HG03139 (cell line): ENCODE measurements around the gene NLRP13.

Experiments
- ATAC-seq: cut with Tn5 transposase; IDR thresholded peaks from one replicate; pipeline ENCODE4 v1.9.1; 2021; ENCODE audit not compliant: unreplicated experiment

Gene NLRP13

DNA sequence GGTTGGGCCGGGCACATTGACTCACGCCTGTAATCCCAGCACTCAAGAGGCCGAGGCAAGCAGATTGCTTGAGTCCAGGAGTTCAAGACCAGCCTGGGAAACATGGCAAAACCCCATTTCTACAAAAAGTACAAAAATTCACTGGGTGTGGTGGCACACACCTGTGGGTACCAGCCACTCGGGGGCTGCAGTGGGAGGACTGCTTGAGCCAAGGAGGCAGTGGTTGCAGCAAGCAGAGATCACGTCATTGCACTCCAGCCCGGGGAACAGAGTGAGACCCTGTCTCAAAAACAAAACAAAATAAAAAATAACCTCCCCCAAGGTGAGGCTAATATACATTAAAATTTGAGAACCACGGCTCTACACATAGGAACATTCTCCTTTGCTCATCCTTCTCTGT, 24.9 kb downstream of the NLRP13 start:
- no peak for ATAC-seq

DNA sequence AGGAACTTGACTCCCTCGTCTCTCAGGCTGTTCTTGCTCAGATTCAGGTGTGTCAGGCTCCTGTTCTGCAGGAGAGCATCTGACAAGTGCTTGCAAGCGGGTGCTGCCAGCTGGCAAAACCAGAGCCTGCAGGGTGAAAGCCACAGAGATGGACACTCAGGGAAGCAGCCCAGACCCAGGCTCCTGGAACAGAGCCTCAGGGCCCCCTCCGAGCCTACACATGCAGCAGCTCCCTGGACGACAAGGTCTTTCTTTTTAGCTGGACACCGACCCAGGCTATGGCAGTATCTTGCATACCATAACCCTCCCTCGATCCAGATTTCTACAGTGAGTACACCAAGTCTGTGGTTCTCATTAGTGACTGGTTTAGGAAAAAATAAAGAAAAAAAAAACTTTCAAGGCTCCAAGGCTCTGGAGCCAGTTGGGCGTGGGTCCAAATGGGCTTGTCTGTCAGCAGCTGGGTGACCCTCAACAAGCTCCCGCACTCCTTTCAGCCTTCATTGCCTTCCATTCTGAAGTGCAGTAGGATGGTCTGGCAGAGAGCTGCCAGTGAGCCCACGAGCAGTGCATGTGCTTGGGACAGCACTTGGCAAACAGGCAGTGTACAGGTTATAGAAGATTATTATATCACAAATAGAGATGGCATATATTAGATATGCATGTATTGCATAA, 29.9 kb downstream of the NLRP13 start:
- no peak for ATAC-seq

DNA sequence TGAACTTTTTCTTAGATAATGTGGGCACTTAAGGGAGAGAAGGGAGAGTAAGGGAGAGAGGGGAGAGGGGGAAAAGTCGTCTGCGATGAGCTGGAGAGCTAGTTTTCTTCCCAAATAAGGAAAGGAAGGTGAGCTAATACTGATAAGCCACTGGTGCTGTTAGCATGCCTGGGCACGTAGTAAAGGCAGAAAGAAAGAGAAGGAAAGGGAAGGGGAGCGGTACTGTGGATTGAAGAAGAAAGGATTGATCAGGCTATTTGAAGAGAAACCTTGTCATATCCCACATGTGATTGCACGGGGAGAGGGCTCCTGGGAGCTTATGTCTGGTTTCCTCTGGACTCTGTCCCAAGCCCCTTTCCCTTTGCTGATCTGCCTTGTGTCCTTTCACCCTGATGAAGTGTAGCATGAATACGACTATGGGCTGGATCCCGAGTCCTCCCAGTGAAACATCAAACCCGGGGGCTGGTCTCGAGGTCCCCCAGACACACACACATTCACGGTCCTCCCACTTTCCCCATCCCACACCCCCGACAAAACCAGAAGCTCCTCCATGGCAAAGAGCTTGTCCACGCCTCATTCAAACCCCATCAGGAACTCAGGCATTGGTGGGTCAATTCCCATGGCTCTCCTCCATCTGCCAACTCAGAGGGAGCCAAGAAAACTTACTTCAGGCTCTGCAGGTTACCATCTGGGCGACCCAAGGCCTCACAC, 30.6 kb downstream of the NLRP13 start:
- ATAC-seq = no peak

DNA sequence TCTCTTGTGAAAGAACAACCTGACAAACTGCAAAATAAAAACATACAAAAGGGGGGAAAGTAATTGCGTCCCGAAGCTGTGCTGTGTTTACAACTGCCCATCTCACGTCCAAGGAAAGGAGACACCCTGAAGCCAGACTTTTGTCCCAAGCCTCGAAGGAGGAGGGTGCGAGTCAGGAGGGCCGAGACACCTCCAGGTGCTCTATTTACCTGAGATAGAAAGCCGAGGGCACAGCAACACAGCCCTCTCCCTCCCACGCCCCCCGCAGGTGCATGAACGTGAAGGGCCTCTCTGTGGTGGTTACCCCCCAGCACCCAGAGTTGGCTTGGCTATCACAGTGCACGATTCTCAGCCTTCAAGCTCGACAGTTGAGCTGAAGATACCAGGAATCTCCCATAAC, 33.2 kb downstream of the NLRP13 start:
- no peak for ATAC-seq

DNA sequence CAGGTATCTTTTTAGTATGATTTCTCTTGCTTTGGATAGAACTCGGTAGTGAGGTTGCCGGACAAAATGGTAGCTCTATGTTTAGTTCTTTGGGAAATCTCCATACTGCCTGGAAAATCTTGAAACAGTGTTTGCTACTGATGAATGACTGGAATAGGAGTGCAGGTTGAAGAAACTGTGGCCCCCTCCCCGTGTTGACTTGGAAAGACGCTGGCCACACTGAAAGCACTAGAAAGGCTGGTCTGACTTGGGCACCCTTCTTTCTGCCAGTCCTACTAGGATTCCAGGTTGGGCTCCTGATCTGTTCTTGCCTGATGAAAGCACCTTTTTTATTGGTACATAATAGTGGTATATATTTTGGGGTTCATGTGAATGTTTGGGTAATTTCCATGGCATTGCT, 49.5 kb downstream of the NLRP13 start:
- ATAC-seq = no peak

DNA sequence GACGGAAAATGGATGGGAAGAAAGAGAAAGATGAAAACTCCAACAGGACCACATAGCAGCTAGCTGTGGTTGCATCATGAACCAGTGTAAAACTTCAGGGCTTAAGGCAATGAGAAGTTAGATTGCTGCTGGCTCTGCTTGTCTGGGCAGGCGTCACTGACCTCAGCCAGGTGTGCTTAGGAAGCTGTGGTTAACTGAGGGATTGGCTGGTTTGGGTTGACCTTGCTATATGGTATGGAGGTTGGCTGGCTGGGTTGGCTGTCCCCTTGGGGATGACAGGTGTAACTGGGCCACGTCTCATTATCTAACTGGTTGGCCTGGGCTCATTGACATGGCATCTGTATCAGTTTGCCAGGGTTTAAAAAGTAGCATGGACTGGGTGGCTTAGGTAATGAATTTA, 54.9 kb downstream of the NLRP13 start:
- no peak for ATAC-seq

GRCh38 chr19:55870736-55871135, 61.4 kb downstream of the NLRP13 start:
- no peak for ATAC-seq

GRCh38 chr19:55867101-55867500, 65.0 kb downstream of the NLRP13 start:
- no peak for ATAC-seq

- no peak for ATAC-seq
Measured at GRCh38 chr19:55866521-55866920, 65.6 kb downstream of the NLRP13 start.

GRCh38 chr19:55858969-55859368, 73.2 kb downstream of the NLRP13 start:
- no peak for ATAC-seq

DNA sequence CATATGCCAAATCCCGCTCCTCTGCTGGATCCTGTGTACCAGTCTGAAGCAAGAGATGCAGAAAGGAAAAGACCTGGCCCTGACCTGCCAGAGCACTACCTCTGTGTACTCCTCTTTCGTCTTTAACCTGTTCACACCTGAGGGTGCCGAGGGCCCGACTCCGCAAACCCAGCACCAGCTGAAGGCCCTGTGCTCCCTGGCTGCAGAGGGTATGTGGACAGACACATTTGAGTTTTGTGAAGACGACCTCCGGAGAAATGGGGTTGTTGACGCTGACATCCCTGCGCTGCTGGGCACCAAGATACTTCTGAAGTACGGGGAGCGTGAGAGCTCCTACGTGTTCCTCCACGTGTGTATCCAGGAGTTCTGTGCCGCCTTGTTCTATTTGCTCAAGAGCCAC, 73.7 kb downstream of the NLRP13 start:
- no peak for ATAC-seq

GRCh38 chr19:55857974-55858373, 74.2 kb downstream of the NLRP13 start:
- ATAC-seq = no peak

DNA sequence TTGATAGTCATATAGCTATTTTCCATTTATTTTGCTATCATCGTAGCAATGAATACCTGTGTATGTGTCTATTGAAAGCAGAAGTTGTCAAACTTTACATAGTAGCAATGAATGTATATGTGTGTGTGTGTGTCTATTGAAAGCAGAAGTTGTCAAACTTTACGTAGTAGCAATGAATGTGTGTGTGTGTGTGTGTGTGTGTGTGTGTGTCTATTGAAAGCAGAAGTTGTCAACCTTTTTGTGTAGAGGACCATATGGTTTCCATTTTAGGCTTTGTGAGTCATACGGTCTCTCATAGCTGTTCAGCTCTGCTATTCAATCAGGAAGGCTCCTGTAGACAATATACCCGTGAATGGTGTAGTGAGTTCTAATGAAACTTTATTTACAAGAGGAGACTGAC, 75.0 kb downstream of the NLRP13 start:
- no peak for ATAC-seq

DNA sequence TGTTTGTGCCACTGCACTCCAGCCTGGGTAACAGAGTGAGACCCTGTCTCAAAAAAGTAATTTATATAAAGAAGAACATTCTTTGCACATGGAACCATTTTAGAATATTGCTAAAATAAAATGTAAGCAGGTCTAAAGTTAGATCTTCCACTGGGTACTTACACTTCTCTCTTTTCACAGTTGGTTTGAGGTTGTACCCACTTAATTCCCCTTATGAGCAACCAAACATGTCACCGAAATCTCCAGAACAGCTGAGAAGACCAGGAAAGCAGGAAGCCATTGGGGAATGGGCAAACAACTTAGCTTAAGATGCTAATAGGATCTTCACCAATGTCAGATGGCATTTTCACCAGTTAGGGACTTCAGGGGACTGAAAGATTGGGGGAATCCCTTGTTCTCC, 77.0 kb downstream of the NLRP13 start:
- ATAC-seq = no peak
